Measurements from ENCODE around the gene MRPS22.

MRPS22 gene

DNA sequence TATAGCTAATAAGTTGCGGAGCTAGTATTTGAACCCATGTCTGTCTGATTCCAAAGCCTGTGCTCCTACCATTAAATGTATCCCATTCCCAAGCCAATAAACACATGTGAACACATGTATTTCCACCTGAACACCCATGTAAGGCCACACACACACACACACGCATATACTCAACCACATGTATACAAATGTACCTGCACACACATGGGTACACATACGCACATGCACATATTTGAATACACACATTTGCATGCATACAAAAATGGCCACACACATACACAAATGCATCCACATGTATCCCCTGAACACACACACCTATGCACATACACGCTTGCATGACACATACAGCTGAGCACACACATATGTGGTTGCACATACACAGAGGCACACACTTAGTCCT is 5.4 kb upstream of the MRPS22 start:
- H3K4me1 Mint-ChIP-seq, result peaks cover 4% of the 10 kb centered on the region
- H3K4me3 Mint-ChIP-seq, result no peak overlapping the region
- H3K36me3 Mint-ChIP-seq, result peaks cover 3% of the 10 kb centered on the region
- DNase-seq (ENCODE audit: low spot score in 2 of 2), result no peak
- no peak overlapping the region for H3K27ac Mint-ChIP-seq
- ATAC-seq (ENCODE audit: low read depth), result no peak
- peaks cover 9% of the 10 kb centered on the region for H3K27me3 Mint-ChIP-seq
- H3K9me3 Mint-ChIP-seq, result peaks cover 4% of the 10 kb centered on the region

DNA sequence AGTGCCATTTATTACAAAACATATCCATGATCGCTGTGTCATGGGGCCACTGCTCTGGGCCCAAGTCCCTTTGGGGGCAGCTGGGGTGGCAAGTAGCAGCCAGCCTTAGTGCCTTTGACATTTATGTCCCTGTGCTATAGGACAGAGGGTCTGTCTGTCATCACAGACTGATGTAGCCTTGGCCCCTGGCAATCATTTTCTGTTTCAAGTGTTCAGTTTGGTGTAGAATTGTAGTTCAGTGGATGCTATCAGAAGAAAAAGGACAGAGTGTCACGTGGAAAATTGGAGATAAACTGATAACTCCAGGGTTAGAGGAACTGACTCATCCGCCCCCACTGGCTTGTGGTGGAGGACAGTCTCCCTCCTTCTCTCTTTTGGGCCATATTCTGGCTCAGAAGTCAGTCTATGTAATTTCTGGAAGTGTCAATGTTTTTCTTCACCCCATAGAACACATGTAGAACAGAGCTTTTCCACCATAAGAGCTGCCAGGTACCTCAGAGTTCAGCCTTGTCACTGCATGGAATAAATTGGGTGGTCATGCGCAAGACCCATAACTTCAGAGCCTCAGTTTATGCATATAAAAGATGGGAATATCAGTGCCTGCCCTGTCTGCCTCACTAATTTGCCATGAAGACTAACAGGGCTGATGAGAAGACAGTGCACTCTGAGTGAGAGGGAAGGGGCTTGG is 4.5 kb upstream of the MRPS22 start:
- ATAC-seq (ENCODE audit: low read depth) (no peak), DNase-seq (ENCODE audit: low spot score in 2 of 2) (no peak)
- Mint-ChIP-seq H3K27ac (no peak overlapping the region), H3K4me3 (no peak overlapping the region), H3K4me1 (peaks cover 4% of the 10 kb centered on the region), H3K27me3 (peaks cover 9% of the 10 kb centered on the region), H3K36me3 (peaks cover 3% of the 10 kb centered on the region), H3K9me3 (peaks cover 4% of the 10 kb centered on the region)

DNA sequence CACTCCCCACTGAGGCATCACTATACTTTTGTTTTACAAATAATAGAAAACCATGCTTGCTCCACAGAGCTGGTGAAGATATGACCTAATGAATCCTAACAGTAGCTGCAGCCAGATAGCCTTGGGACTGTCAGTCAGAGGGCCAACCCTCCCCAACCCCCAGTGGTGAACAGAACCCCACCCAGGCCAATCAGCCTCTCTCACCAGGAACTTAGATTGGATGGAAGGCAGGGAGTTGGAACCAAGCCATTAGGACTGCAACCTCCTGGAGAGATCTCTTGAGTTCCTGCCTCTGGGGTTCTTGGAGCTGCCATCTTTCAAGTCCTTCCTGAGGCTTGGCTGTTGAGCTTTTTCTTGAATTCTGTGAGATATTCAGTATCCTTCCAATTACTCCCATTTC is 3.0 kb upstream of the MRPS22 start:
- H3K4me1 Mint-ChIP-seq, result peaks cover 4% of the 10 kb centered on the region
- ATAC-seq (ENCODE audit: low read depth) (no peak), DNase-seq (ENCODE audit: low spot score in 2 of 2) (no peak)
- H3K27ac Mint-ChIP-seq, result no peak overlapping the region
- peaks cover 4% of the 10 kb centered on the region for H3K9me3 Mint-ChIP-seq
- H3K4me3 Mint-ChIP-seq, result no peak overlapping the region
- H3K27me3 Mint-ChIP-seq, result peaks cover 9% of the 10 kb centered on the region
- peaks cover 3% of the 10 kb centered on the region for H3K36me3 Mint-ChIP-seq

DNA sequence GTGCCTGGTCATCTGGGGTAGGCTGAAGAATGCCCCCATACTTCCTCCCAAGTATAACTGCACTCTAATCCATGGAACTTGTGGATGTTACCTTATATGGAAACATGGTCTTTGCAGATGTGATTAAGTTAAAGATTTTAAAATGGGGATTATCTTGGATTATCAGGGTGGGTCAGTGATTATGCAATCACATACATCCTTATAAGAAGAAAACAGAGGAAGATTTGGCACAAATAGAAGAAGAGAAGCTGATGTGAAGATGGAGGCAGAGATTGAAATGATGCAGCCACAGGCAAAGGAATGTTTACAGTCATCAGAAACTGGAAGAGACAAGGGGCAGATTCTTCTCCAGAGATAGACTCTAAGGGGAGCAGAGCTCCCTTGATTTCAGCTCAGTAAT is 1.8 kb upstream of the MRPS22 start:
- H3K4me1 Mint-ChIP-seq, result peaks cover 4% of the 10 kb centered on the region
- H3K4me3 Mint-ChIP-seq, result no peak overlapping the region
- peaks cover 4% of the 10 kb centered on the region for H3K9me3 Mint-ChIP-seq
- no peak for ATAC-seq (ENCODE audit: low read depth)
- H3K27me3 Mint-ChIP-seq, result peaks cover 9% of the 10 kb centered on the region
- peaks cover 3% of the 10 kb centered on the region for H3K36me3 Mint-ChIP-seq
- no peak for DNase-seq (ENCODE audit: low spot score in 2 of 2)
- H3K27ac Mint-ChIP-seq, result no peak overlapping the region

DNA sequence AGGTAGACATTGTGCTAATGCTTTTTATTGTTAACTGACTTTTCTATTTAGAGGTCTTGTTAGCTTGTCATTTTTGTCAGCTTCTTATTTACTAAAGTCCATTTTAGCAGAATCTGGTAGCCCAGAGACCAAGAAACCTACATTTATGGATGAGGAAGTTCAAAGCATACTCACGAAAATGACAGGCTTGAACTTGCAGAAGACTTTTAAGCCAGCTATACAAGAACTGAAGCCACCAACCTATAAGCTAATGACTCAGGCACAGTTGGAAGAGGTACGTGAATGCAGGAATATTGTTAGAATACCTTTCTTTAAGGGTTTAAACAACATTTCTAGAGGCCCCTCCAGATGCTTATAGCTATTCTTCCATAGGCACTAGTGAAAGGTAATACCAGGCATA is 3.0 kb downstream of the MRPS22 start:
- Mint-ChIP-seq H3K9me3 (peaks cover 4% of the 10 kb centered on the region), H3K27ac (no peak overlapping the region), H3K4me1 (peaks cover 4% of the 10 kb centered on the region), H3K36me3 (peaks cover 18% of the 10 kb centered on the region), H3K27me3 (no peaks in the 10 kb centered on the region), H3K4me3 (no peak overlapping the region)
- ATAC-seq (ENCODE audit: low read depth), result no peak
- DNase-seq (ENCODE audit: low spot score in 2 of 2), result no peak

DNA sequence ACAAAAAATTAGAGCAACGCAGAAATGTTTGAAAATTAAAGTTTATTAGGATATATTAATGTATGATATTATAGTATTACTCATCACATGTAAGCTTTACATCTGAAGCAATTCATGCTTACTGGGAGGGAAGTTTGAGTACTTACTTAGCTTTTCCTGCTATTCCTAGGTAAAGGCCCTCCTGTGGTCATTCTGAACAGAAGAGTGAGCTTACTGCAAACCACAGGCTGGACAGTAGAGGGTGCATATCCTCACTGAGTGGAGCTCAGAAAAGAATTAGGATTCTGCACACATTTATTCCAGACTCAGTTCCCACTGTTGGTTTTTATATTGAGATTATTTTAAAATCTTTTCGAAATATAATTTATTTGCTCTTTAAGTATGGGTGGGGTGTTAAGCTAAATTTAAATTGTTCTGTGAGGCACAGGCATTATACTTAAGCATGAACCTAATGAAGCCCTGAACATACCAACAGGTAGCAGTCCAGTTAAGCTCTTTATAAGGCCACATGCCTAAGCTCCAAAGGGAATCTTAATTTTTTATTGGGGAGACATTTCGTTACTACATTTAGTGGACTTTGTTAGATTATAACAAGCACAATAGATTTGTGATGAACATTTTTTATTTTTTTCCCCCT is 10.2 kb downstream of the MRPS22 start:
- no peak overlapping the region for H3K27ac Mint-ChIP-seq

DNA sequence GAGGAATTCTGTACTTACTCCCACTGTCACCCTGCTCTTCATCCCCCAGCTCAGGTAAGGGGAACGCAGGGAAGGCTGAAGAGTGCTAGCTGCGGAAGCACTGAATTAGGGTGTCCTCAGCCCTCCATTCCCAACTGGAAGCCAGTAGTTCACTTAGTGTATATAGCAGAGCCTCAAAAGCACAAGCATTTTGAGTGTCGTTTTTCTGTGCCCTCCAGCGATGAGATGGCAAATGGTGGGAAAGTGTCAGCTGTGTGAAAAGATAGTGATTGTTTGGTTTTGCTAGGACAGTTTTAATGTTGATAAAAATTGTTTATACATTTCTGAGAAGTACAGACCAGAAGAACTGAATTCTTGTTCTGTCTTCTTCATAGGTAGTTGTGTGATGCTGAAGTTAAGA is 10.8 kb downstream of the MRPS22 start:
- Mint-ChIP-seq H3K27me3 (no peaks in the 10 kb centered on the region), H3K27ac (no peak overlapping the region), H3K4me1 (no peaks in the 10 kb centered on the region), H3K4me3 (no peak overlapping the region), H3K36me3 (peaks cover 20% of the 10 kb centered on the region), H3K9me3 (no peaks in the 10 kb centered on the region)
- ATAC-seq (ENCODE audit: low read depth) (no peak), DNase-seq (ENCODE audit: low spot score in 2 of 2) (no peak)

More for the DNA sequence above, 10.2 kb downstream of the MRPS22 start:
- Mint-ChIP-seq H3K36me3 (peaks cover 25% of the 10 kb centered on the region), H3K9me3 (no peaks in the 10 kb centered on the region), H3K27me3 (no peaks in the 10 kb centered on the region), H3K4me3 (no peak overlapping the region), H3K4me1 (no peaks in the 10 kb centered on the region)
- DNase-seq (ENCODE audit: low spot score in 2 of 2), result no peak
- ATAC-seq (ENCODE audit: low read depth), result no peak

DNA sequence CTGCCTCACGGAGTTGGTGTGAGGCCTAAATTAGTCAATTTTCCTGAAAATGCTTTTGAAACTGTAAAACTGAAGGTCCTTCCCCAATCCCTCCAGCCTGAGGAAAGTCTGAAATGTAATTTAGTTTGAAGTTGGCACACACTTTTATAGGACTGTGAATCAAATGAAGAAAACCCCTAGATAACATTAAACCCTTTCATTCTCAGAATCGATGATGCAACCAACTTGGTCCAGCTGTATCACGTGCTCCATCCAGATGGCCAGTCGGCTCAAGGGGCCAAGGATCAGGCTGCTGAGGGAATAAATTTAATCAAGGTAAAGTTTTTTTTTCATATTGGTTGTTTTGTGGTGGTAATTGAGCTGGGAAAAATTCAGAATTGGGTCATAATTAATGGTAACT is 11.7 kb downstream of the MRPS22 start:
- Mint-ChIP-seq H3K27ac (peak overlapping the region; percentile 60), H3K36me3 (peaks cover 24% of the 10 kb centered on the region), H3K4me3 (no peak overlapping the region), H3K27me3 (no peaks in the 10 kb centered on the region), H3K4me1 (no peaks in the 10 kb centered on the region), H3K9me3 (no peaks in the 10 kb centered on the region)
- DNase-seq (ENCODE audit: low spot score in 2 of 2) (no peak), ATAC-seq (ENCODE audit: low read depth) (no peak)

DNA sequence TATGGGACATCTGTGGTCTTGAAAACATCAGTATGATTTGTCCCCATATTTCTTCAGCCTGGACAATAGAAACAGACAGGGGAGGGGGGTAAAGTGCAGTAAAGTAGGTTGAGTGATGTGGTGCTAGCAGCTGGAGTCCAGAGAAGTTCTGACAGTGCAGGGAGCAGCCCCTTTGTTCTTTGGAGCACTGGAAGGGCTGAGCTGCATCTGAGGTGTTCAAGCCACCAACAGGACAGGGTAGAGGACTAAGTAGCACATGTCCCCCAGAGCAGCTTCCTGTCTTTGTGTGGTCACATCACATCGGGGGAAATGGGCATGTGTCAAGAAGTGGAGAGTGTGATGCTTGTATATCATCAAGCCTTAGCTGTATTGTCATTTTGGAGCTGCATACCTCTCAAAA is 12.1 kb downstream of the MRPS22 start:
- Mint-ChIP-seq H3K4me3 (no peak overlapping the region), H3K9me3 (no peaks in the 10 kb centered on the region), H3K4me1 (no peaks in the 10 kb centered on the region), H3K27ac (peak overlapping the region; percentile 60), H3K27me3 (no peaks in the 10 kb centered on the region), H3K36me3 (peaks cover 27% of the 10 kb centered on the region)
- DNase-seq (ENCODE audit: low spot score in 2 of 2) (no peak), ATAC-seq (ENCODE audit: low read depth) (no peak)

DNA sequence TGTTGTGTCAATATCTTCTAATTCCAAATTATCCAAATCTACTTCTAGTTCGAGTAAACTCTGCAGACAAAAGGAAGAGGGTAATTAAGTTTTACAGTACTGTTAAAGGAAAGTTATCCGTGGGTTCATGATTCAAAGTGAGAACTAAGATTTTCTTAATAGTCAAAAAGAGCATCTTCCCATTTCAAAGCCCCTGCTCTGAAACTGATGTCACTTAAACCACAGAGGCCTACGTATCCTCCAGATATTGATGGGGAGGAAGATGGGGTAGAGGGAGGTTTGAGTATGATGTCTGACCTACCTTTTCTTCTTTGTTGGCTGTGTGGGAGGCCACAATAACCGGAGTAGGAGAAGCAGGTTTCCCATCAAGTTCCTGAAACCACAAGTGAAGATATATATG is 14.1 kb downstream of the MRPS22 start:
- no peak for DNase-seq (ENCODE audit: low spot score in 2 of 2)
- no peak for ATAC-seq (ENCODE audit: low read depth)
- peaks cover 26% of the 10 kb centered on the region for H3K36me3 Mint-ChIP-seq
- no peaks in the 10 kb centered on the region for H3K9me3 Mint-ChIP-seq
- H3K27me3 Mint-ChIP-seq, result no peaks in the 10 kb centered on the region
- H3K4me1 Mint-ChIP-seq, result no peaks in the 10 kb centered on the region
- H3K4me3 Mint-ChIP-seq, result no peak overlapping the region
- peak overlapping the region; percentile 50 for H3K27ac Mint-ChIP-seq

DNA sequence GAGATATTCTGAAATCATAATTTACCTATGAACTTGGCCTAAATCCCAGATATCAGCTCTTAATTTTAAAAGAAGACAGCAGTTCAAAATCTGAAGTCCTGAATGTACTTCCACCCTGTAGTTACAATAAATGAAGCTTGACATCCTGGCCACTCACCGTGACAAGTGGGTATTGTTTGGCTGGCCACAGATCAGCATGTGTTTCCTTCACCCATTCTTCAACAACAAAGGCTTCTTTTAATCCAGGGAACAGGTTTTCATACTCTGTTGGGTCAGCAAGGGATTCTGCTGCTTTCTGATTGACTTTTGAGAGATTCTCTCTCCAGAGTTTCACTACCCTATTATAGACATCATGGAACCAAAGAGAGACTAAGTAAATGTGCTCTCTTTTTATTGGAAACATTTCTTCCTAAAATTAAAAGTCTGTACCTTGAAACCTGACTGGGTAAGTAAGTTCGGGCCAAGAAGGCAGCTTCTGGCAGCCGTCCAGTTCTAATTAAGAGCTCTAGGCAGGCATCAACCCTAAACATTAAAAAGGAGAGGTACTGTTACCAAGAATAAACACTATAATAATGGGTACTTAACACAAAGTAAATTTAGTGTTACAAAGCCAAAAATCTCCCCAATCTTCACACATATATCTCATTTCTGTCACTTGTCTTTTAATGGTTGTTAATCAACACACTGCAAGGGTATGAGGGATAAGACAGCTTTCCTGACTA is 15.2 kb downstream of the MRPS22 start:
- H3K27ac Mint-ChIP-seq, result peak overlapping the region; percentile 17
- peaks cover 26% of the 10 kb centered on the region for H3K36me3 Mint-ChIP-seq
- no peaks in the 10 kb centered on the region for H3K27me3 Mint-ChIP-seq
- H3K9me3 Mint-ChIP-seq, result no peaks in the 10 kb centered on the region
- no peaks in the 10 kb centered on the region for H3K4me1 Mint-ChIP-seq
- ATAC-seq (ENCODE audit: low read depth), result no peak
- DNase-seq (ENCODE audit: low spot score in 2 of 2), result no peak
- no peak overlapping the region for H3K4me3 Mint-ChIP-seq

DNA sequence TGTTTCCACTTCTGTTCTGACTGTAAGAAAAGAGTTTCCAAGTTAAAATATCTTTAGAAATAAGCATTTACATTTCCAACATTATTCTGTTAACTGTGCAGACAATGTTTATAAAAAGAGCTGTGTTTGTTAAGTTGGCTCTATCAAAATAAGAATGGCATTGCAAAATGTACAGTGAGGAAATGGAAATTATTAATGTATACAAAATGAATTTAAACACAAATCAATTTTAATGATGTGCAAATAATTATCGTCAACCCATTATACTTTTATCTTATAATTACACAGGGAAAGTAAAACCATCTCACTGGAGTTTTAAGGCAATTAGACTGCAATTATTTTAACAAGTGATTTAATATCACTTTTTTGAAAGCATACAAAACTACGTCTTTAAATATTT is 17.5 kb downstream of the MRPS22 start:
- peaks cover 2% of the 10 kb centered on the region for H3K4me1 Mint-ChIP-seq
- no peaks in the 10 kb centered on the region for H3K27me3 Mint-ChIP-seq
- ATAC-seq (ENCODE audit: low read depth) (no peak), DNase-seq (ENCODE audit: low spot score in 2 of 2) (no peak)
- H3K36me3 Mint-ChIP-seq, result peaks cover 31% of the 10 kb centered on the region
- H3K4me3 Mint-ChIP-seq, result no peak overlapping the region
- H3K9me3 Mint-ChIP-seq, result no peaks in the 10 kb centered on the region
- no peak overlapping the region for H3K27ac Mint-ChIP-seq

DNA sequence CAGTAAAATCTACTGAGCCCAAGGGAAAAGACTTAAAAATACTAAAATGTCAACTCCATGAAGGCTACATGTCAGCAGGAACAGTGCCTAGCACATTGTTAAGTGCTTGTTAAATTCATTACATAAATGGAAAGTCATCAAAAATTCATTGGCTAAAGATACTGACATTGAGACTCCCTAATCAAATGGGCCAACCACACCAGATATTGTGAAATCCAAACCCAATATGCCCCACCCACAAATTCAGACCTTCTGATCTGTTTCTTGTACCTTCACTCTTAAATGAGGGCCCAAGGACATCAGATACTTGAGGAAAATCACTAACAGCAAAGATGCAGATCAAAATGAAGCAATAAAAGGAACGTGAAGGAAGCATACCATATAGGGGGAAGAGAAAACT is 20.7 kb downstream of the MRPS22 start:
- Mint-ChIP-seq H3K4me3 (no peak overlapping the region), H3K4me1 (peaks cover 2% of the 10 kb centered on the region), H3K27me3 (no peaks in the 10 kb centered on the region), H3K27ac (peak overlapping the region; percentile 0), H3K9me3 (no peaks in the 10 kb centered on the region), H3K36me3 (peaks cover 33% of the 10 kb centered on the region)
- no peak for DNase-seq (ENCODE audit: low spot score in 2 of 2)
- no peak for ATAC-seq (ENCODE audit: low read depth)

DNA sequence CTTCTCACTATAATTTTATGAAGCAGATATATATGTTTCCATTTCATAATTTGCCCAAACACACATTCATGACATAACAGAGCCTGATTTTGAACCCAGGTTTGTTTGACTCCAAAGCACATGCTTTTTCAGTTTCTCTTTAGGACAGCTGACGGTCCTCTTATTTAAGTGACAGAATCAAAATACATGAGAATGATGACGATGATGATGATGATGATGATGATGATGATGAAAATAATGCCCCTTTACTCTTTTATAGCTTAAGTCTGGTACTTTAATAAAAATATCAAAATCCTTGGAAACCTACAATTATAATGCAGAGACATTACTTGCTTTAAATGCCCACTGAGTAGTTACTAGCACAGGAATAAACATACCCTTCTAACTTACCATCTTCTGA is 30.3 kb downstream of the MRPS22 start:
- Mint-ChIP-seq H3K4me1 (no peaks in the 10 kb centered on the region), H3K27me3 (no peaks in the 10 kb centered on the region), H3K27ac (no peak overlapping the region), H3K36me3 (peaks cover 39% of the 10 kb centered on the region), H3K9me3 (no peaks in the 10 kb centered on the region), H3K4me3 (no peak overlapping the region)
- DNase-seq (ENCODE audit: low spot score in 2 of 2) (no peak), ATAC-seq (ENCODE audit: low read depth) (no peak)

Measured in memory B cell (primary cell).